ENCODE data around the gene A4GALT.
"Not testable (repeated sequence)": the region's sequence is repeated elsewhere in the genome, so short reads cannot be mapped to it uniquely, and the experiment has no call there.

Gene A4GALT

GRCh38 chr22:42734406-42734805 lies 13.7 kb upstream of the A4GALT start:
- no peak for DNase-seq

- not testable (repeated sequence) for DNase-seq
These were observed 12.7 kb upstream of the A4GALT start for GRCh38 chr22:42733394-42733793.

GRCh38 chr22:42732081-42732480 lies 11.4 kb upstream of the A4GALT start:
- DNase-seq: no peak

GRCh38 chr22:42726811-42727210 lies 6.1 kb upstream of the A4GALT start:
- no peak for DNase-seq

- DNase-seq: no peak
These were observed 5.1 kb upstream of the A4GALT start for GRCh38 chr22:42725606-42726355.

- DNase-seq: no peak
These were observed 3.4 kb upstream of the A4GALT start for GRCh38 chr22:42724062-42724461.

- no peak for DNase-seq
These were observed 370 bp upstream of the A4GALT start for GRCh38 chr22:42721045-42721434.

- DNase-seq: no peak
These were observed 911 bp downstream of the A4GALT start for GRCh38 chr22:42719656-42720262.

GRCh38 chr22:42719133-42719532 lies 1.5 kb downstream of the A4GALT start:
- DNase-seq: no peak

- DNase-seq: no peak
These were observed 3.3 kb downstream of the A4GALT start for GRCh38 chr22:42717197-42717928.

GRCh38 chr22:42716649-42717127 lies 4.0 kb downstream of the A4GALT start:
- DNase-seq: no peak

- DNase-seq: no peak
These were observed 4.4 kb downstream of the A4GALT start for GRCh38 chr22:42716221-42716620.

GRCh38 chr22:42714768-42715390 lies 5.8 kb downstream of the A4GALT start:
- no peak for DNase-seq

GRCh38 chr22:42714308-42714707 lies 6.4 kb downstream of the A4GALT start:
- DNase-seq: no peak

GRCh38 chr22:42711895-42712837 lies 8.5 kb downstream of the A4GALT start:
- DNase-seq: no peak

GRCh38 chr22:42711281-42711731 lies 9.4 kb downstream of the A4GALT start:
- DNase-seq: no peak

- DNase-seq: no peak
These were observed 12.3 kb downstream of the A4GALT start for GRCh38 chr22:42708417-42708816.

GRCh38 chr22:42707496-42707895 lies 13.2 kb downstream of the A4GALT start:
- DNase-seq: no peak

- DNase-seq: no peak
These were observed 15.8 kb downstream of the A4GALT start for GRCh38 chr22:42704896-42705295.

GRCh38 chr22:42702675-42703074 lies 18.0 kb downstream of the A4GALT start:
- no peak for DNase-seq

GRCh38 chr22:42701694-42702093 lies 19.0 kb downstream of the A4GALT start:
- no peak for DNase-seq

GRCh38 chr22:42700901-42701300 lies 19.8 kb downstream of the A4GALT start:
- DNase-seq: no peak
